GM18517 (cell line): ENCODE measurements around the gene RMI1.

Experiments used
- ATAC-seq: cut with Tn5 transposase; IDR thresholded peaks from one replicate; pipeline ENCODE4 v1.9.1; 2021; ENCODE audit warnings: mild to moderate bottlenecking, moderate library complexity; ENCODE audit not compliant: unreplicated experiment

RMI1 gene

GRCh38 chr9:83967073-83967472 is 13.5 kb upstream of the RMI1 start:
- ATAC-seq = no peak

DNA sequence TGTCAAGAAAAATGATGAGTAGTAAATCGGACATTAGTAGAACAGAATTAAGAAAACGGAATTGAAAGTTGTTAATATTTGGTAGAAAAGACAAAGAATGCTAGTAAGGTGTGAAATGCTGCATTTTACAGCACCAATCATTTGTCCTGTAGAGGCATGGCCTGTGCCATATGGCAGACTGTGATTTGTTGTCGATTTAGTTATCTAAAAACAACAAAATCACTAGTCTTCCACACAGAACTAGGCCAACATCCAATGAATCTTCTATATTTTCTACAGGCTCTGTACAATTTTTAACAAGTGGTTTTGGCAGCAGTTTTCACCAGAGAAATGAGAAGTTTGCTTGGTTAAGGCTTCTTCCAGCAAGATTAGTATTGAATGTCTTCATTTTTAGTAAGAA is 11.0 kb upstream of the RMI1 start:
- no peak for ATAC-seq

DNA sequence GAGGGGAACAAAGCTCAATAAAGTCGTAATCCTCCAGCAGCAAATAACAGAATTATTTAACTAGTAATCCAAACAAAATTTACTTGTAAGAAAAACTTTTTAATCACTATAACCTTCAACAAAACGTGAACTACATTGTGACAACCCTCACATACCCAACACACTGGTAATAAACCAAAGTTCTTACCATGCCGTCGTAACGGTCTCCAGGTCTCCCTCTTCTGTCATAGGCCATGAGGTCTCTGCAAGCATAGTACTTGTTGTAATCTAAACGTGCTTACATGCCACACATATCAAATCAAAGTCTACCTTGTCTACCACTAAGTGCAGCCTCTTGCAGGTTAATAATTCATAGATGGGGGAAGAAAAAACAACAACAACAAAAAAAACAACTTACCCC is 9.1 kb upstream of the RMI1 start:
- ATAC-seq = no peak

DNA sequence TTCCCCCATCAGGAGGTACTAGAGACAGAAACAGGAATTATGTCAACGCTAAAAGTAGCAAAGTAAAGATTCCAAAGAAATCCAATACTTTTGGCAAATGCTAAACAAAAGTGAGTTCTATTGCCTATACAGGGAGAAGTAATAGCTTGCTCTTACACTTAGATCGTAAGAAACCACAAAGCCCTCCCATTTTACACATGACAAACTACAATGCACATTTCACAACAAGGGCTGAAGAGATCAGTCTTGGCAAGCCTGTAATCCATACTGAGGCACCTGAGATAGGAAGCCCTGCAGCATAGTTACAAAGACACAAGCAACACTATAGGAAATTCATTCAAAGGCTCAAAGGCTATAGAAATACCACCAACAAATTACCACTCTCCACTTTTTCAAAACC is 8.3 kb upstream of the RMI1 start:
- no peak for ATAC-seq

DNA sequence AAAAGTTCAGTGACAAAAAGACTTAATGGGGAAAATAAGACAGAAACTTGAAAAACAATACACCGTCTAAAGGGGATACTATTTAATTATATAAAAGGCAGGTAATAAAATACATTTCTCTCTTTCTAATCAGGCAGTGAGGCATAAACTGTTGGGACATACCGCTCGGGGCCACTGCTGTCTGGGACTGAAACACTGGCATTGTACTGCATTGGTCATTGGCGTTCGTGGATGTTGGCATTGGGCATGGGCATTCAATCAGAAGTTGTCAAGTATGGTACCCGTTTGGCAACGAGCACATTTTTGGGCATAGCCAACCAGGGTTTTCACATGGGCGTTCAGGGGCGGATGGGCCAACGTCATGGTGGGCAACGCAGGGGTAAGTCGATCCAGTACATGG is 5.3 kb upstream of the RMI1 start:
- no peak for ATAC-seq

DNA sequence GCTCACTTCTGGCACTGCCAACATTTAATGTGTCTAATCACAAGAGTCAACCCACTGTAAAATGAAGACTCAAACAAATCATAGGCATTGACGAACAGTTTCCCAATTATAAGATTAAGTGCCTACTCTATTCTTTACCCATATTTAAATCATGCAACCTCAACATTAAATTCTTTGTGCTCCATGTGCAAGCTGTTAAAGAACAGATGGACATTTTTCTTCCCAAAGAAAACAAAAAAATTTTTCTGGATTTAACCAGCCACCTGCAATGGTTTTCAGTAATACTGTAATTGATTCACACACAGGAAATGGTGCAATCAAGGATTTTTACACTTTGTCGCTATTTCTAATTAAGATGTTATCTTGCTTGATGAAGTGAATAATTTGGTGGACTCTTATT is 4.2 kb upstream of the RMI1 start:
- no peak for ATAC-seq

GRCh38 chr9:83977196-83977595 is 3.4 kb upstream of the RMI1 start:
- ATAC-seq = no peak

DNA sequence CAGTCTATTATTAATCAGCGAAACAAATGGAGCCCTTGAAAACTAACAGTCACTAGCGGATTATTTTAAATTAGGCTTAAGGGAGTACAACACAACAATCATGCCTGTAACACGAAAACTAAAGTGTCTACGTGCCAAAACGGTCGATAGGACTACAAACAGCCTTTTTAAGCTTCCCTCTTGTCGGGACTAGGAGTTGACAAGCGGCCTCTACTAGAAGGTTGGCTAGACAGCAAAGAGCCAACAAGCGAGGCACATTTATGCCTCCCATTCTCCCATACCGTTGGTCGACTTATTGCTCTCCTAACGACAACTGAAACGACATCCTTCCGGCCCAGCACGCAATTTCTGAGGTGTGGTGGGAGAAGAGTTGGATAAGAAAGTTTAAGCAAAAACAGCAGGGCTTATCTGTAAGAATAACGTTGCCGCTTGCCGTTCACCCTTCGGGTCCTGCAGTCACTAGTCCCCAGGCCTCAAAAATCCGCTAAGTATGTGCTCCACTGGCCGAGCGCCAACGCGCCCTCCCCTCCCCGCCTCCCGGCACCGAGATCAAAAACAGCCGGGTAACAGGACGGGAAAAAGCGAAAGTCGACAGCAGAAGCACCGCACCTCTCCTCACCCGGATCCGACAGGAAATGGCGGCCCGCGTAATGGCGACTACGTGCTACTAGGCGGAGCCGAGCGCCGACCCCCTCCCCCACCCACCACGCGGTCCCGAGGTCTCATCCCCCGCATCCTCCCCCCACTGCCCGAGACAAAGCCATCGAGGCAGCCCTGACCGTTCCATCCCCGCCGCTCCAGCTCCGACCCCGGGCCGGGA is 1.4 kb upstream of the RMI1 start:
- no peak for ATAC-seq

- ATAC-seq = peak; percentile 83
Measured at GRCh38 chr9:83979812-83980394, 702 bp upstream of the RMI1 start, which contains the start of gene HNRNPK. TSS of gene HNRNPK (minus strand) at chr9:83980215. CDS start at chr9:83978252, 1,963 bp downstream.

- ATAC-seq = peak; percentile 5
Measured at GRCh38 chr9:83981126-83981871, 694 bp downstream of the RMI1 start.

DNA sequence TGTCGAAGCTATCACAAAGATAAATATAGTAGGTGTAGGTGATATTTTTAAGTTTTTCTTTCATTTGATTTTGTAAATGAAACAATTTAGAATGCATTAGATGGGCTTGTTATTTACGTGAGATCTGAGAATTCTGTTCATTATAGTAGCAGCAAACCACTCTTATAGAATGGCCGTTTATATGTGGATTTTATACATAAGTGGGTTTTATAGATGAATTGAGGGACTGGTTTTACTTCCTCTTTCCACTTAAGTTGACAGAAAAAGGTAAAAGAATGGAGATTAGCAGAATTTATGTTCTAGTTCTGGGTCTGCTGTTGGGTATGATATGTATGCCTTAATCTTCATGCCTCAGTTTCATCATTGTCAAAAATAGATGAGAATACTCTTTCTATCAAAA is 5.6 kb downstream of the RMI1 start:
- peak; percentile 44 for ATAC-seq

DNA sequence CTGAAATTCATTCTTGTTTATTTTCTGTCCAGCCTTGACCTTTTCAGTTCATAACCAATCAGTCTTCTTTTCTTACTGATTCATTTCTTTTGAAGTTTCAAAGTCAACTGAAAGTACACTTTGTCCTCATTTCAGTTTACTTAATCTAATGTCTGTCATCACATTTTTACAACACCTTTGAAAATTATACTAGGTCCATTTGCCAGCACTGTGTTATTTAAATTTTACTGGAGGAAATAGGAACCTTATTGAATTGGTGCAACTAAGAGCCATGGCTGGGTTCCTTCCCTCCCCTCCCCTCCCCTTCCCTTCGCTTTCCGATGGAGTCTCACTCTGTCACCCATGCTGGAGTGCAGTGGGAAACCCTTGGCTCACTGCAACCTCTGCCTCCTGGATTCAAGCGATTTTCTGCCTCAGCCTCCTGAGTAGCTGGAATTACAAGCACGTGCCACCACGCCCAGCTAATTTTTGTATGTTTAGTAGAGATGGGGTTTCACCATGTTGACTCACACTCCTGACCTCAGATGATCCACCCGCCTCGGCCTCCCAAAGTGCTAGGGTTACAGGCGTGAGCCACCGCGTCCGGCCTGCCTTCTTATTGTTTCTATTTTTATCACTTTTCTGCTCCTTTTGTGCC is 6.3 kb downstream of the RMI1 start:
- ATAC-seq = no peak

DNA sequence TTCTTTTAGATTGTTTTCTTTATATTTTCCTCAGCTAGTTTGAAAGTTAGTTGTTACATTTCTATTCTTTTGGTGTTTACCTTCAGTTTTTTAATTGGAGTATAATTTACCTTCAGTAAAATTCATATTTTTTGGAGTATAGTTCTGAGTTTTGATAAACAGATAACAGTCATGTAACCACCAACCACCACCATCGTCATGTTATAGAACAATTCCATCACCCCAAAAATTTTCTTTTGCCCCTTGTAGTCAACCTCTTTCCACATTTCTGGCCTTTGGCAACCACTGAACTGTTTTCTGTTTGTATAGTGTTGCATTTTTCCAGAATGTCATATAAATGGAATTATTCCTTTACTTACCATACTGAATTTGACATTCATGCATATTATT is 6.8 kb downstream of the RMI1 start:
- no peak for ATAC-seq

DNA sequence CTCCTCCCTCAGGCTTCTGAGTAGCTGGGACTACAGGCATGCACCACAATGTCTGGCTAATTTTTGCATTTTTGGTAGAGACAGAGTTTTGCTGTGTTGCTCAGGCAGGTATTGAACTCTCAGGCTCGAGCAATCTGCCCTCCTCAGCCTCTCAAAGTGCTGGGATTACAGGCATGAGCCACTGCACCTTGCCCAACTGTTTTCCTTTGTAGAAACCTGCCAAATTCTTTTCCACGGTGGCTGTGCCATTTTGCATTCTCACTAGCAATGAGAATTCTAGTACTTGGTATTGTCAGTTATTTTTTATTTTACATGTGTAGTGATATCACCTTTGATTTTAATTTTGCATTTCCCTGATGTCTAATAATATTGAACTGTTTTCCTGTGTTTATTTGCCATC is 7.8 kb downstream of the RMI1 start:
- ATAC-seq = no peak

DNA sequence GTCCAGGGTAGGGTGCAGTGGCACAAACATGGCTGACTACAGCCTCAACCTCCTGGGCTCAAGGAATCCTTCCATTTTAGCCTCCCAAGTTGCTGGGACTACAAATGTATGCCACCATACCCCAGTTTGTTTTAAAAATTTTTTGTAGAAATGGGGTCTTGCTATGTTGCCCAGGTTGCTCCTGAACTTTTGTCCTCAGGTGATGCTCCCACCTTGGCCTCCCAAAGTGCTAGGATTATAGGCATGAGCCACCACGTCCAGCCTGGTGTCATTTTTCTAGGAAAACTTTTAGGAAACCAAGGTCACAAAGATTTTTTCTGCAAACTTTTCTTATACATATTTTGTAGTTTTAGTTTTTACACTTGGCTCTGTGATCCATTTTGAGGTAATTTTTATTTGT is 10.8 kb downstream of the RMI1 start:
- ATAC-seq = no peak

DNA sequence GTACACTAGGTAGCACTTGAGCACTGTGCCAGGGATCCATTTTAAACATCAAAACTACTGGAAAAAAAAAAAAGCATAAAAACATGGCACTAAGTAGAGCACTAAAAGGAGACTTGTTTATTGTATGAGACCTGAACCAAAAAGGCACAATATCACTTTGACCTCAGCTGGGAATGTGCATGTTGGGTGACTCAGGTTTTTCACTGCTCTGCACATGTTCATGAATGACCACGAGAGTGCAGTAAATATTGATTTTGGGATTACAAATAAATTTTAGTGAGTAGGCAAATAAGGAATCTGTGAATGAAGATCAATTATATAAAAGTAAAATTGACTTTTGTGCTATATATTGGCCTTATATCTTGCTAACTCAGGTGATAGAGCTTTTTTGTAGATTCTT is 11.8 kb downstream of the RMI1 start:
- no peak for ATAC-seq

DNA sequence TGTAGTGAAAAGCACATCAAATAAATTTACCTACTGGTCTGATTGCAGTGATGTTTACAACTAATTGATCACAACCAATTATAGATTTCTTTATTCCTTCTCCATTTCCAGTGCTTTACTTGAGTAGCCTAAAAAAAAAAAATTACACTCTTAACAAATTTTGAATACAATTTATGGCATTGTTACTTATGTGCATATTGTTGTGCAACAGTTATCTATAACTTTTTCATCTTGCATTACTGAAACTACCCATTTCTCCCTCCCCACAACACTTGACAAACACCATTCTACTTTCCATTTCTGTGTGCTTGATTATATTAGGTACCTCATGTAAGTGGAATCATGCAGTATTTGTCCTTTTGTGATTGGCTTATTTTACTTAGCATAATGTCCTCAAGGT is 12.3 kb downstream of the RMI1 start:
- ATAC-seq = no peak

- ATAC-seq = no peak
Measured at GRCh38 chr9:83996126-83996525, 15.5 kb downstream of the RMI1 start.

DNA sequence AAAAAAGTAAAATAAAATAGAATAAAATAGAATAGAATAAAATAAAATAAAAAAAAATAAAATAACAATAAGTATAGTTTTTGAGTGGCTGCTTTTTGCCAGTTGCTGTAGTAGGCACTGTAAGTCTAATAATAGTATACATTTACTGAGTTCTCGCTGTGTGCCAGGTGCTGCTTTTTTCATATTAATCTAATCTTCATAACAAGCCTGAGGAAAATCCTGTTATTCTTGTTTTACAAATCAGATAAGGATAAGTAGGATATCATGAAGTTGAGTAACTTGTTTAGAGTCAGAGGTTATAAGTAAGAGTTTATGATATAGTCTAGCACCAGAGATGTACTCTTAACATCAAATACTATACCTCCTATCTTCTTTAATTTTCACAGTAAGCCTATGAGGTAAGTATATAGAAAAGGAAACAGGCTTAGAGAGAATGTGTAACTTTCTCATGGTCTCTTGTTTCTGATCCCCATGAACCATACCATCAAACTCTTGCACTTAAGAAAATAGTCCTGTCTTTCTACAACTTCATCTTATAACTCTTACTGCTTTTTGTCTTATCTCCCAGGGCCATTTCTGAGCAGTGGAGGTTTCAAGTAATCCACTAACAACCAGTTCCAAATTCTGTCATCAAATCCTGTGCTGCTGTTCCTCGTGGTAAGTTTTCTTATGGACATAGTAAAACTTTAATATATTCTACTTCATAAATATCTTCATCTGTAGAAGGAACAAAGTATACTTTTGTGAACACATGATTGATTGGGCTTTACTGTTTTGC is 18.7 kb downstream of the RMI1 start:
- ATAC-seq = no peak

DNA sequence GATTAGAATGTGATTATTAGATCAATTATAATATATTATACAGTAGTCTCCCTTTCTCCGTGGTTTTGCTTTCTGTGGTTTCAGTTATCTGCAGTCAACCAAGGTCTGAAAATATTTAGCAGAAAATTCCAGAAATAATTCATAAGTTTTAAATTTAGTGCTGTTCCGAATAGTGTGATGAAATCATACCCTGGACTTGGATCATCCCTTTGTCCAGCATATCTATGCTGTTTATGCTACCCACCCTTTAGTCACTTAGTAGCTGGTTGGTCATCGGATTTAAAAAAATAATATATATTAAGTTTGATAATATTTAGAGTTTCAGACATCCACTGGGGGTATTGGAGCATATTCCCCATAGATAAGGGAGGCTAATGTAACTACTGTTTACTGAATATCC is 19.6 kb downstream of the RMI1 start:
- ATAC-seq = no peak

DNA sequence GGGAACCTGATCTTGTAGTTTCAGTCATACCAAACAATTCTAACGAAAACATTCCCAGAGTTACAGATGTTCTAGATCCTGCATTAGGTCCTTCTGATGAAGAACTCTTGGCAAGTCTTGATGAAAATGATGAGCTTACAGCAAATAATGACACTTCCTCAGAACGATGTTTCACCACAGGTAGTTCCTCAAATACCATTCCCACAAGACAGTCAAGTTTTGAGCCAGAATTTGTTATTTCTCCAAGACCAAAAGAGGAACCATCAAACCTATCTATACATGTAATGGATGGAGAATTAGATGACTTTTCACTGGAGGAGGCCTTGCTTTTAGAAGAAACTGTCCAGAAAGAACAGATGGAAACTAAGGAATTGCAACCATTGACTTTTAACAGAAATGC is 21.0 kb downstream of the RMI1 start:
- ATAC-seq = no peak
